ENCODE measurements around the gene CFAP251.

DNA sequence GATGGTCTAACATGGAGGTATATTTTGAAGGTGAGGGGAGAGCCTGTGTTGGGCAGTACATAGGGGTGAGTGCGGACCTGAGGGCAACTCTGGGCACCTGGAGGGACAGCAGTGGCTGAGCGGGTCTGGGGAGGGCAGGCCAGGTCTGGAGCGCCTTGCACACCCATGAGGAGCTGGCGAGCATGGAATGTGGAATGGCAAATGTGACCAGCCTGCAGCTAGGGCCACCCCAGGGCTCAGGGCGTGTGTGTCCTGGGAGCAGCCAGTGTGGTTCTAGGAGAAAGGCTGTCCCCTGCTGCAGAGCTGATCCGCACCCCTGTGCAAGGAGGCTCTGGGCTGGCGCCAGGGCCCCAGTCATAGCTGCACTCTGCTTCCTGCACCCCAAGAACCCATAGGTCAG is 127.8 kb downstream of the CFAP251 start:
- TF ChIP-seq, protein P1, sequence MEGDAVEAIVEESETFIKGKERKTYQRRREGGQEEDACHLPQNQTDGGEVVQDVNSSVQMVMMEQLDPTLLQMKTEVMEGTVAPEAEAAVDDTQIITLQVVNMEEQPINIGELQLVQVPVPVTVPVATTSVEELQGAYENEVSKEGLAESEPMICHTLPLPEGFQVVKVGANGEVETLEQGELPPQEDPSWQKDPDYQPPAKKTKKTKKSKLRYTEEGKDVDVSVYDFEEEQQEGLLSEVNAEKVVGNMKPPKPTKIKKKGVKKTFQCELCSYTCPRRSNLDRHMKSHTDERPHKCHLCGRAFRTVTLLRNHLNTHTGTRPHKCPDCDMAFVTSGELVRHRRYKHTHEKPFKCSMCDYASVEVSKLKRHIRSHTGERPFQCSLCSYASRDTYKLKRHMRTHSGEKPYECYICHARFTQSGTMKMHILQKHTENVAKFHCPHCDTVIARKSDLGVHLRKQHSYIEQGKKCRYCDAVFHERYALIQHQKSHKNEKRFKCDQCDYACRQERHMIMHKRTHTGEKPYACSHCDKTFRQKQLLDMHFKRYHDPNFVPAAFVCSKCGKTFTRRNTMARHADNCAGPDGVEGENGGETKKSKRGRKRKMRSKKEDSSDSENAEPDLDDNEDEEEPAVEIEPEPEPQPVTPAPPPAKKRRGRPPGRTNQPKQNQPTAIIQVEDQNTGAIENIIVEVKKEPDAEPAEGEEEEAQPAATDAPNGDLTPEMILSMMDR (conservative IDR thresholded peaks at IDR 0.05; ENCODE audit: low read length), result no peak
- no peak for TF ChIP-seq EZH2phosphoT487 (IDR thresholded peaks at IDR 0.05; ENCODE audit: borderline replicate concordance, low read depth, low read length)
